SHP77 (cell line): ENCODE results near the gene SRPRB.

Experiments
- DNase-seq, 2 experiments: peaks; one replicate each; lab custom pipeline; 2025; lab: John Stamatoyannopoulos, UW

Gene SRPRB

DNA sequence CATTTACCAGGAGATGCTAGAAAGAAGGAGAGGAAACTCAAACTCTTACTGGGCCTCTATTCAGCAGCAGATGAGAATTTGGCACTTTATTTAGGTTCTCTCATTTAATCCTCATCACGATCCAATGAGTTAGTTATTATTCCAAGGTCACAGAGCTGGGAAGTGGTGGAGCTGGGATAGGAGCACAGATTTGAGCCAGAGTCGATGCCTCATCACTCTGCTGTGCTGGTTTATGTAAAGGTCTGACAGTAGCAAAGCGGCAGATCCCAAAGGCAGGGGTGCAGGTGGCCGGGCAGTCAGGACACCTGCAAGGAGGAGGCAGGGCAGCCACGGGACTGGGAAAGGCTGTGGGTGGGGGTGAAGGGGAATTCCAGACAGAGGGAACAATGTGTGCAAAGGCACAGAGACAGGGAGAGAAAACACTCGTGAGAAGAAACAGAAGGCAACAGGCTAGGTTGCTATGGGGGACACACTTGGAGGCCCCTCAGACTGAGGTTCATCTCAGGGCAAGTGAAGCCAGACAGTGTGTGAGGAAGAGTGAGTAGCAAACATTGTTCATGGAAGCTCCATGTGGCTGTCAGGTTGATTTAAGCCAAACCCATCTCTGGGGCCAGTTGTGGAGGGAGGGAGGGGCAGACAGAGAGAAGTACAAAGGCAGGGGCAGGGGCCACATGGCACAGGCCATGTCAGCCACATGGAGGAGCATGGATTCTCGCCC, 63.3 kb downstream of the SRPRB start:
- peak in 1 of 2 experiments; percentile 17 for DNase-seq

DNA sequence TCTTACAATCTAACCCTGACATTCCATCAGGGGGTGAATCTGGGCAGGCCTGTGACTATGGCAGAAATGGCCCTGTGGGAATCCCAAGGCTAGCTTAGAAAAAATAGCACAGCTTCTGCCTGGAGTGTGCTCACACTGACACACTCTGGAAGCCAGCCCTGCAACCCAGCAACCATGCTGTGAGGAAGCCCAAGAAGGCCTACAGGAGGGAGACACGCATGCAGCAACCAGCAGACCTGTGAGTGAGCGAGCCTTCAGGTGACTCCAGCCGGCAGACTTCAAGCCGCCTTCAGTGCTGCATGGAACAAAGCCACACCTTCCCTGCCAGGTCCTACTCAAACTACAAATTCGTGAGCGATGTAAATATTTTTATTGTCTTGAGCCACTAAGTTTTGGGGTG, 64.0 kb downstream of the SRPRB start:
- no peak for DNase-seq

DNA sequence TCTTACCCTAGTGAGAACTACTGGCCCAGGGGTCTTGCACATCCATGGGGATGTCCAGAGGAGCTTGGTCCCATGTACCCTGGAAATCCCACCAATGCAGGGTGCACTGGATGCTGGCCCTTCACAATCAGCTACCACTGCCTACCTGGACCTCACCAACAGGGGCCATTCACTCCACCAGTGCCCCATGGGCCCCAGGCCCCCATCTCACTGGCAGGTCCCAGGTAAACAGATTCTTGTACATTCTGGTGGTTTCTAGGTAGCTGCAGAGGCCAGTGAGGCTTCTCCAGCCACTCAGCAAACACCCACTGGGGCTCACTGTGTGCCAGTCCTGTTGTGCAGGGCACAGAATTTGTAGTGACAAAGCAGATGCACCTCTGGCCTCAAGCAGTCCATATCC, 65.2 kb downstream of the SRPRB start:
- no peak for DNase-seq
